Sigmoid colon (tissue), 4 donors: ENCODE results near the gene ACER2.

Experiments
- EP300 ChIP-seq, 4 donors: sonication (generic); formaldehyde crosslinking; IDR thresholded peaks; one replicate each; pipeline ENCODE4 v1.6.1; 2017; ENCODE audit warnings: antibody characterized with exemption in 4 of 4
- POLR2A ChIP-seq, 2 donors: fragments of 450-650 bp; IDR thresholded peaks; one replicate each; pipeline ENCODE4 v1.6.1; 2016; ENCODE audit warnings: antibody characterized with exemption in 2 of 2, mild to moderate bottlenecking in 2 of 2, moderate library complexity in 2 of 2

- TF ChIP-seq EP300 (IDR thresholded peaks at IDR 0.05) (no peak), POLR2A (IDR thresholded peaks at IDR 0.05) (no peak)
These were observed 87.7 kb downstream of the ACER2 start for GRCh38 chr9:19496321-19497050.
